AG20443 (cell line): ENCODE measurements around the gene PRKCA.
"Not testable (repeated sequence)": the region's sequence is repeated elsewhere in the genome, so short reads cannot be mapped to it uniquely, and the experiment has no call there.

Experiments used
- DNase-seq: peaks from one replicate; pipeline ENCODE4 v3.0.0; 2012; ENCODE audit warnings: low spot score, mixed read lengths

Gene PRKCA

DNA sequence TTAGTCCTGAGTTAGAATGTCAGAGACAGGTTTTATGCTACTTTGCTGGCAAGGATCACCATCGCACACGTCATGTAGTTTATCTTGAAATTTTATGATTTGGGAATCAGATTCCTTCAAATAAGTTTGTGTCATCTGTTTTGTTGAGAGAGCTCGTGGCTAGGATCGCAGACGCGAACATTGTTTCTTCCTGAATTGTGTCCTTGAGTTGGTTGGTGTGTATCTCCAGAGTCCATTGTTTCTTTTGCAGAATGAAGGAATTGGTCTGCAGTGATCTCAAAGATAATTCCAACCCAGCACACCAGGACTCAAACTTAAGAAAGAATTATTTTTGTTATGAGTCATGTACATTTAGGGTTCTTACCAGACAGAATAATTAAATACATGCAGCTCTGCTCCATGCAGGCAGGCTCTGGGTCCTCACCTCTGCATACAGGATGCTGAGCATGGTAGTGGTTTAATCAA lies 51.6 kb downstream of the PRKCA start:
- DNase-seq = peak; percentile 26

DNA sequence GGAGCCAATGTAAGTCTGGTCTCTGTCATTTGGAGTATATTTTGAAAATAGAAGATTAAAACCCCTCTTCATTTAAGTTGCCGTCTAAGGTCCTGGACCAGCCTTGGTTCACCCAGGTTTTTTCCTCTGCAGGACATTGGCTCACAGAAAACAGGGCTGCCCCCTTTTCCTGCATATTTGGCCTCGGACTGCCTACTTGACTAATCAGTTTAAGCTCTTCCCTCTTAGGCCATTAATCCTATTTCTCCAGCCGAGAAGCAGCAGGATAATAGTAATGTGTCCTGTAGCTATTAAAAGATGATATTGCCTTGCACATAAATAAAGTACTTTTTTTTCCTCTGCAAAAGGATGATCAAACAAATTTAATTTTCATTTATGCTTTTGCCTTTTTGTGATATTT lies 52.1 kb downstream of the PRKCA start:
- no peak for DNase-seq

DNA sequence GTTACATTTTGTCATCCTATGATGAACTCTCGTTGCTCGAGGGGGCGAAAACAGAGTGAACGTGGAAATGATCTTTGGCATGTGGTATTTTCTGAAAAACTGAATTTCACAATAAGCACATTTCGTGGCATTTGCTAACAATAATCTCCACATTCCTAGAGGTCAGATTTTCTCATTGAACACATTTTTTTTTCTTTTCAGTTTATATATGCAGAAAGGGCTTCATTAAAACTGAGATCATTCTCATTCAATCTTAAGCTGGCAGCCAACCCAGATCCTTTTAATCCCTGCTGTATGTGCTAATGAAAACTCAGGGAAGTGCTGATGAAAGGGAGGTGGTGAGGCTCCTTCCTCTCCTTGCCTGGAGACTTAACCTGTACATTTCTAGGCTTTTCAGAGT lies 52.6 kb downstream of the PRKCA start:
- peak; percentile 61 for DNase-seq

DNA sequence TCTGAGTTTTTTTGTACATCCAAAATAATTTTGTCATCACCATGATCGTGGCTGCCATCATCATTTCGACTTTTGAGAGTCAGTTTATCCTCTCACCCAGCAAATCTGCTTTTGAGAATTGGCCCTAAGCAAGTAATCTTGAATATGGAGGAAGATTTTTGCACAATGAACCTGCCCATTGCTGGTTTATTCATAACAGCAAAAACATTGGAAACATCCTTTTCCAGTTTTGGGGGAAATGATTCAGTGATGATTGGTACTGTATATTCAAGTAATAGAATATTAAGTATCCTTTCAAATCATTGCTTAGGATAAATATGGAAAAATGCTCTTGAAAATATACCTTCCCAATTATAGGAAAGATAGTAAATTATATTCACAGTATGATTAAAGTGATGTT lies 53.1 kb downstream of the PRKCA start:
- DNase-seq = no peak

DNA sequence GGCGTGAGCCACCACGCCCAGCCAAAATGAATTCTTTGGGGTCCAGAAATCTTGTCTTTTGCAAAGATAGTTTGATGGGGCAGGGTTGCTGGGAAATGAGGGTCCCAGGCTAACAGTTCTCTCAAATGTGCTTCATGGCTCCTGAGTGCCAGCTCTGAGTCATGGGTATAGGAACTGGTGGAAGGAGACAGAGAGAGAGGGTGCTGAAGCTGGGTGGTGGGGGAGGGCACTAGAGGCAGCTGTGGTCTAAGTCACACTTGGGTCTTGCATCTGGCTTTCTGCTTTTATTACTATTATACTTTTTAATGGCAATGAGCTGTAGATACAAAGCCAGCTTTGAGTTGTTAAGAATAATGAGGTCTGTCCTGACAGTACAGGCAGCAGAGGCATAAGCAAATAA lies 54.6 kb downstream of the PRKCA start:
- DNase-seq = no peak

DNA sequence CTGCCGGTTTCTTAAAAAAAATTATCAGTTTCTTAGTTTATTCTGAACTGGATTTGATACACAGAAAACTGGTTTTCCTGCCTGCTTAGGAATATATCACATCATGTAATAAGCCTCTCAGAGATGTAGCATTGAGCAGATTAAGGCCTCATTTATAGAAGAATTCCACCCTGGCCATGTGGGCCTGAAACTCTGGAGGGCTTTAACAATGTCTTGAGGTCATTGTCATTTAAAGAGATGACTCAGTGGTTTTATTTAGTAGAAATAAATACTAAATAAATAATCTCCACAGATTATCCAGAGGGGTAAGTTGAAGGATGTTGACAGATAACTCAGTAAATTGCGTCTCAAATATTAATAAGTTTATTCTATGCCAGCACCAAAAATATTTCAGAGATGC lies 56.9 kb downstream of the PRKCA start:
- no peak for DNase-seq

DNA sequence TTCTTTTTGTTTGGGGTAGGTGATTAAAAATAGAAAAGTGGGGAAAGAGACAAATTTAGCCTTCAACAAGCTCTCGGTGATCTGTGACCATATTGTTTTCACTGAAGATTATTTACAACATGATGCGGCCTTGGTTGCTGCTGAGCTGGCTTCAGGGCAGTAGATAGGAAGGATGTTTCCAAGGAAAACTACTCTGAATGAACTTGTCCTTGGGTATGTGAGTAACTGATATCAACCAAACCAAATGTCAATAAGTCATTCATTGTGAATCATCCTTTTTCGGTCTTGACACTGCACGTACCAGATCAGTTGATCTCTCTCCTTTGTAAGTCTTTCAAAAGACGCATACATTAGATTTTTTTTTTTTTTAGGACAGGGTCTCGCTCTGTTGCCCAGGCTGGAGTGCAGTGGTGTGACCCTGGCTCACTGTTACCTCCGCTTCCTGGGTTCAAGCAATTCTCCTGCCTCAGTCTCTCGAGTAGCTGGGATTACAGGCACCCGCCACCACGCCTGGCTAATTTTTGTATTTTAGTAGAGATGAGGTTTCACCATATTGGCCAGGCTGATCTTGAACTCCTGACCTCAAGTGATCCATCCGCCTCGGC lies 58.6 kb downstream of the PRKCA start:
- not testable (repeated sequence) for DNase-seq

DNA sequence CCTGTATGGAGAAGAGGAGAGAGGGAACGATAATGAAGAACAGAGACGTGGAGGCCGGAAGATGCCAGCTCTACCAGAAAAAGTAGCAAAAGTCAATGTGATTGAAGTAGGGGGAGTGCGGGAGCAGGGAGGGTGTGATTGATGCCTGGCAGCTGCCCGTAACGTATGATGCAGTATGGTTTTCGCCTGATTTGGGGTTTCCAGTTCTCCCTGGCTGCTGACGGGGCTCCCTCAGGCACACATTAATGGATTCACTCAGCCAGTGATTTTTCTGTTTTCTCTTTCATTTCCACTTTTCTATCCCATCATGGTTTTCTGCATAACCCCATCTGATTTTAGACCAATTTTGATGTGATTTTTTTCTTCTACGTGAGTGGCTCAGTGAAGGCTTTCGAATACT lies 62.1 kb downstream of the PRKCA start:
- DNase-seq = no peak

DNA sequence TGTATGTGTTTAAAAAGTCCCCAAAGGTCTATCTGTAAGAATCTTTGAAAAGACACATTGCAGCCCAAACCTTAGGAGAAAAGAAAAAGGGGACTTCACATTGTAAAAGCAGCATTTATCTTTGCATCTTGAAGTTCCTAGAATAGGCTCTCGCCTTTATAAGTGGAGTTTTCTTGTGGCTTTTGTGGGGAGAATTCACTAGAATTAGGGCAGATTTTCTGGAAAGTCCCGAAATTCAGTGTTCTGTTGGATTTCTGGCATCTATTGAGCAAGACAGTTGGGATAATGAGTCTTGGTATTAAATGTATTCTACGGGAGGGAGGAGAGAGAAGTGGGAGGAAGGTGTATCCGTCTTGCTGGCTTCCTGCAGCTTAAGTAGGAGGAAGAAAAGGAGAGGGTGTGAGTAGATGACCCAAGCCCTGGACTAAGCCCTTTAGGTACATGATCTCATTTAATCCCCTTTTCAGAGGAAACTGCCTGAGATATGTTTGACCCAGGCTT lies 62.6 kb downstream of the PRKCA start:
- no peak for DNase-seq

DNA sequence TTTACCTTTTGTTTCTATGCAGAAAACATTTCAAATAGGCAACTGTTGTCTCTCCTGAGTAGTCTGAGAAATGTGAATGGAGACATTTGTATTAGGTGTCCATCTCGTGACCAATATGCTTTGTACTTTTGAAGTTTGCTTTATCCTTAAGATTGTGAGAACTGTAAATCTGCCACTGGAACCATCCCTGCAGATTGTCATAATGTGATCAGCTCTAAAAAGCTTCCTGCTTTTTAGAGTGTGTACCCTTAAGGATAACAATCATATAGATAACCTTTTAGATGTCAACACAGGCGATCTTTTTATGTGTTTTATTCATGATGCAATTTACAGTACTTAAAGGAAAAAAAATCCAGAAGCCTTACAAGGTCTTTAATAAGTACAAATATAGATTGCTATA lies 63.5 kb downstream of the PRKCA start:
- DNase-seq = no peak

DNA sequence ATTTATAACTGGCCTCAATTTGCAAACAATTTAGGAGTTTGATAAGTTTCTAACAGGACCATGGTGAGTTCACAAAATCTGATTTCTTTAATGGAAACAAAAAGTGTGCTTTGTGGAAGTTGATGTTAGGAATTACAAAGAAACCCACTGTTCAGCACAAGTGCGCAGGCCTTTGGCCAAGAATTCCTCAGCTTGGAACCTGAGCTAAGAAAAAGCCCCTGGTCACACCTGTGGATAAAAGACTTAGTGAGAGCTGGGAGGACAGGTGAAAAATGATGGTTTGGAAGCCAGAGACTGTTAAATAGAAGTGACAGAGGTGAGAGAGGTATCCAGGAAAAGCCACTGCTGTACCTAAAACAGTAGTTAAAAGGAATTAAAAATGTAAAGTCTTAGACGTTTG lies 64.7 kb downstream of the PRKCA start:
- no peak for DNase-seq

DNA sequence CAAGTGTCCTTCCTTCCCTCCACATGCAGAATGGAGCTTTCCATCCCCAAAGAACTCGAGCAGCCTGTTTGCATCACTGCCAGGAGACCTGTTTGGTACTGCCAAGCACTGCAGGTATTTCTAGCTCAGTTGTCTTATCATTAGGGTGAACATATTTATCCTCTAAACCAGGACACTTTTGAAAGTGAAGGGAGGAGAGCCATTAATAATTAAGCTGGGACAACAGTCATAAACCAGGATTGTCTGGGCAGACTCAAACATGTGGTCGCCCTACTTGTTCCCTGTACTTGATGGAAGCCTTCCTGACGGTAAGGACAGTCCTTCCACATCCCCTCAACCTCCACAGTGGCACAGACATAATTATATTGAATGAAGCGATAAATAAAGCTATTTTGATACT lies 67.4 kb downstream of the PRKCA start:
- DNase-seq = no peak

DNA sequence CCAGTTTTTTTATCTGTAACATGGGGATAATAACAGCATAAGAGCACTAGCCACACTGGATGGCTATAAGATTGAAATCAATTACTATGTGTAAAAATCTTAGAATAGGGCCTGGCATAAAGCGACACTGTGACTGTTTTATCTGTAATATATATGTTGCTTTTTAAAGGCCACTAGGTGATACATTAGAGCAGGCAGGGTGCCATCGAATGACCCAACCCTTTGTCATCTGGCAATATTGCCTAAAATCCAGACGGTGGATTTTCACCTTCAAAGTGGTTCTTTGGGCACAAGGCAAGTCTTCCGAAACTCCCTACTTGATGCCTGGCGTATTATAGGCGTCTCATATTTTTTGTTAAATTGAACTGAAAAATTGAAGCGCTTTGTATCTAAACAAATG lies 69.1 kb downstream of the PRKCA start:
- DNase-seq = no peak

DNA sequence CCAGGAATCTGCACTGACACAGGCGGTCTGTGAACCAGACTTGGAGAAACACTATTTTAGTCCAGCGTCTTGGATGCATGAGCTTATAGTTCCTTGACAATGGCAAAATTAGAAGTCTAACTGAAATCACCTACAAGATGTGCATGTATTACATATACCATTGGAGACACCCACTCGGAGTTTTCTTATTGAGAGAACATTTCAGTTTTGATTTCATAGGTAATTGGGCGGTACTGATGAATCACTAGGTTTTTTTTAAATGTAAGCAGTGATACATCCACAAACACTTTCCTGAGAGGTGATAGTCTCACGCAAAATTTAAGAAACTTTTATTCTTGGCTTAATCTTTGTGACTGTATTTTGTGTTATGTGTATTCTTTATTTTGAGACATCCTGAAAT lies 69.8 kb downstream of the PRKCA start:
- DNase-seq = no peak

DNA sequence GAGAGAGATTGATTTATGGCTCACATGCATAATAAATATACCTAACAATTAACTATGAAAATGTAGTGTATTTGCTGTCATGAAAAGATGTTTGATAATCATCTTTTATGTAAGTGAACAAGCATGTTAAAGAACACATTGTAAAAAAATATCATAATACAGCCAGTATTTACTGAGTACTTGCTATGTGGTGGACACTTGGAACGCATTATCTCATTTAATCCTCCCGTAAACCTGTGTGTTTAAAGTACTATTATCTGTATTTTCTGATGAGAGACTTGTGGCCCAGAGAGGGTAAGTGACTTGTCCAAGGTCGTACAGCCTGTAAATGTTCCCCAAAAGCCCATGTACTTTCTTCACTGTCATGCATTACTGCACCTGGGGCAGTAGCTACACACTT lies 70.7 kb downstream of the PRKCA start:
- DNase-seq = no peak

DNA sequence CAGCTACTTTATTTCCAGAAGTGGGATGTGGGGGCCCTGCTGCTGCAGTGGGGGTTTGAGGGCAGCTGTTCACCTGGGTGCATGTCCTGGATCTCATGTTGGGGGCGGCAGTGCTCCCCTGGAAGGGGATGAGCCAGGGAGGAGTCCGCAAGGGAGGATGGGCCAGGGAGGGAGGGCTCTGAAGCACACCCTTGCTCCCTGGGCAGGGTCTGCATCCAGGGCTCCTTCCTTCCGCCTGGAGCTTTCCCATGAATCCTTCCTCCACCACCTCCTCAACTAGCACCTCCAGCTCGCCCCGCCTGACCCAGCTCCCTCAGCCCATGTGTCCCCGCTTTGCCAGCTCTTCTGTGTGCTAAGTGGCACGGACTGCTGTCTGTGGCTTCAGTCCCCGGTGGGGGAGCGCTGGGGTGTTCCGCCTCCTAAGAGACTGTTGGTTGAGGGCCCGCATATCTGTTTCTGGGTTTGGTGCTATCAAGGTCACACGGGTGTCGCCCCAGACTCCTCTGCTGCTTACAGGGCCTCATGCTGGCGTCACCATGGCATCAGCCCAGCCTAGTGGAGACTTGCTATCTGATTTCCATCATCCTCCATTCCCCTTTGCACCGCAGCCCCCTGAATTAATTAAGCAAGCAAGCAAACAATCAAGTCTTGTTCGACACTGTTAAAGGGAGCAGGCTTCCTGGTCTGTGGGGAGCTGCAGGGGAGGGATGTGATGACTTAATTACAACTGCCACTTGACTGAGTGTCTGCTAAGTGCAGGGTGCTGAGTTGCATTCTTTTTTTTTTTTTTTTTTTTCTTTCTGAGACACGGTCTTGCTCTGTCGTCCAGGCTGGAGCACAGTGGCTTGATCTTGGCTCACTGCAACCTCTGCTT lies 71.8 kb downstream of the PRKCA start:
- no peak for DNase-seq

DNA sequence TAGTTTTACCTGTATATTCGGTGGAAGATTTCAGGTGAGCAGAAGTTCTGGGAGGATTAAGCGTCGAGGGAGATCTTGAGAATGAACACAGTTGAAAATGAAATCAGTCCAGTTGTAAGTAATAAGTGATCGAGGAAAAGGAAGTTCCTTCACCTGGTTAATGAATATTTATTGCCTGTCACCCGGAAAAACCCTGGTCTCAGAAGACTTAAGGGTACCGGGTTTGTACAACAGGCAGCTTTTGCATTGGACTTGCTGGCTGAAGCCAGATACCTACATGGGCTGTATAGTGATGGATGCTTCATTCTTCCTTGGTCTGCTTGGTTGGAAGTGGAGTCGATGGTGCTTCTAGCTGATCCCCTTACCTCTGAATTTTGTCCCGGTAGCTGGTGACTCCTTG lies 72.7 kb downstream of the PRKCA start:
- DNase-seq = no peak

DNA sequence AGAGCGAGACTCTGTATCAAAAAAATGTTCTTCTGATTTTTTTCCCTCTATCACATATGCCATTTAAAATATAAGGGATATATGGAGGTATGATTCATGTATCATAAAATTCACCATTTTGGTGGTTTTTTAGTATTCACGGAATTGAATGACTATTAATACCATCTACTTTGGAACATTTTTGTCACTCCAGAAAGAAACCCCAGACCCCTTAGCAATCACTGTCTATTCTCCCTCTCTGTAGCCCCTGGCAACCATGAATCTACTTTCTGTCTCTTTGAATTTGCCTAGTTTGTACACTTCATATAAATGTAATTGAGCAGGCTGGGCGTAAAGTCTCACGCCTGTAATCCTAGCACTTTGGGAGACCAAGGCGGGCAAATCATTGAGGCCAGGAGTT lies 75.9 kb downstream of the PRKCA start:
- DNase-seq = no peak

DNA sequence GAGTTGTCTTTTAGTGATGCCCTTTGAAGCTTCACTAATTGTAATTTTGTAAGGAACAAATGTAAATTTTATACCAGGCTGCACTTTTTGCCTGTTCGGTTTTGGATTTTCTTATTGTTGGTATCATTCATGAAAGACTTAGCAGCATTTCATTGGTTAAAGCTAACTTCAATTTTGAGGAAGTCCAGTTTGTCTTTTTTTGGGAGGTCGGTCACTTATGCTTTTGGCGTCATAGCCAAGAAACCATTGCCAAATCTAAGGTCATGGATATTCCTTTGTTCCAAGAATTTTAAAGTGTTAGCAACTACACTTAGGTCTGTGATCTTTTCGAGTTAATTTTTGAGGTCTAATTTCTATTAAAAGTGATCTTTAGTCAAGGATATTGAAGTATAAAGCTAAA lies 77.1 kb downstream of the PRKCA start:
- no peak for DNase-seq

DNA sequence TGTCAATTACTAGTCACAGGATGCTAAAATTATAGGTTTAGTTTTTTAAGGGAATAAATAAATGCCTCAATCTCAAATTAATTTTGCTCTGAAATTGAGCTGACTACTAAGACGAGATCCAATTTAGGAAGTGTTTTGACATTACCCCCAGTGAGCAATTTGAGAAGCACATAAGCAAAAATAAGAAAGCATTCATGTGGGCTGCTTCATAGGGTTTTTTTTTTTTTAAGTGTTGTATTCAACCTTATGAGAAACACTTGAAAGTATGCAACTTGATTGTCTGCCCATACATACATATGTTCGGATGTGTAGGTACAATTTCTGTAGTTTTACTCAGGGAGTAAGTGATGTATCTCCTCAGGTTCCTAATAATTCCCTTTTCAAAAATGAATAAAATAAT lies 77.6 kb downstream of the PRKCA start:
- DNase-seq = no peak

DNA sequence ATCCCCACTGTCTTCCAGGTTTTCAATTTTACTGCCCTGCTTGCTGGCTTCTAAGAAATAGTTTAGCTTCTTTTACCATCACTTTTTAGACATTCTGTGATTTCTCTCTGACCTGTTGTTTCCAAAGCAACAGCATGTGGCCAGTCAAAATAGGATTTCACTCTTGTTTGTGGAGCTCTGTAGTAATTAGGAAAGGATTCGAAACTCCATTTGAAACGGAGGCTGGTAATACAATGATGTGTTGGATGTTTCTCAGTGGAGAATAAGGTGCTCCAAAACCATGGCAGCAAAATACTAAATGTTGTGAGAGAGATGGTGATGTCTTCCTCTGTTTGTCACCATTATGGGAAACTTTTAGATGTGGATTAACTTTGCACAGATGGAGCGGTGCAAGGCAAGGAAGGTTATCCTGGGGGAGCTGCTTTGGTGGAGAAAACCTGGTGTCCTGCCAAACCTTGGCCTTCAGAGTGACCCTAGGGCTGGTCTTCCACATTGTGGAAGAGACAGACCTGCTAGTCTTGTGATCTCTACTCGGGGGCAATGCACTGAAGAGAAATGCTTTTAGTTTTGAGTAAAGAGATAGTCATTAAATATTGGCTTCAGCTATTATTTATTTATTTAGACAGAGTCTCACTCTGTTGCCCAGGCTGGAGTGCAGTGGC lies 79.4 kb downstream of the PRKCA start:
- DNase-seq = no peak

DNA sequence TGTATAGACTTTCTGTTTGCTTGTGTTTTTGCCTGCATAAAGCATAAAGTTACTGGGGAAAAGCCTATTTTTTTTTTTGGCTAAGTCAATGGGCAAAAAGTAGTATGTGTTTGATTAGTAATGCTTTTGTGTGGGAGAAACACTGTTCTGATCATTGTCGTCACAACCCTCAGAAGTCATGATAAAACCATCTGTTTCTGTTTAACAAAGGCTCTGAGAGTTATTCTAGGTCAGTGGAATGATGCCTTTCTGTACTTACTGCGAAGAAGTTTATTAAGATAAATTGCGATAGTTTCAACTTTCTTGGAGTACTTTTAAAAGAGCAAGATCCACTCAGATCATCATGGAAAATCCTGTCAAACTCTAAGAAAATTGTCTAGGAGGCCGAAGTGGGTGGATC lies 80.9 kb downstream of the PRKCA start:
- peak; percentile 79 for DNase-seq
